IMR-90 (cell line): ENCODE results near the gene ACBD7. TPM values are rescaled to one million over a fixed set of nuclear protein-coding genes. Genes with fewer than 3 reads are reported as not detected.

Experiments
- ATAC-seq: fragments of 200-7000 bp; cut with Tn5 transposase; 2 replicates; pipeline ENCODE4 v1.9.1; 2020; ENCODE audit warnings: low read depth, mild to moderate bottlenecking, moderate library complexity
- BruUV-seq: library from RNA; stranded (reverse); fragments of 400-500 nt; replicated peaks from 2 replicates; lab custom pipeline; 2021; lab: Mats Ljungman, UMichigan
- CTCF ChIA-PET: fragments of 300-600 bp; formaldehyde crosslinking; extraction: SDS; loops from one replicate; lab custom pipeline; 2021; ENCODE audit warnings: antibody characterized with exemption; lab: Yijun Ruan, JAX
- POLR2A ChIA-PET: fragments of 300-600 bp; sonication (Branson Sonifier 250); formaldehyde crosslinking; loops from one replicate; lab custom pipeline; 2022; ENCODE audit warnings: antibody characterized with exemption; ENCODE audit not compliant: unreplicated experiment; lab: Charles Lee
- DNase-seq: peaks from one replicate; pipeline ENCODE4 v3.0.0; 2013
- H2AFZ ChIP-seq: replicated peaks from 2 replicates; pipeline ENCODE3; 2013; ENCODE audit warnings: low read length, mild to moderate bottlenecking; ENCODE audit not compliant: poor library complexity
- H2AK5ac ChIP-seq: 2 replicates; pipeline ENCODE4 v1.6.1; 2013; ENCODE audit warnings: low read depth, low read length, inconsistent platforms
- H2AK9ac ChIP-seq: replicated peaks from 2 replicates; pipeline ENCODE3; 2013; ENCODE audit warnings: mild to moderate bottlenecking, low read depth, low read length, moderate library complexity; ENCODE audit not compliant: poor library complexity
- H2BK120ac ChIP-seq: 2 replicates; pipeline ENCODE4 v1.6.1; 2013; ENCODE audit warnings: low read depth, low read length, inconsistent platforms
- H2BK15ac ChIP-seq: 3 replicates; pipeline ENCODE4 v1.6.1; 2013; ENCODE audit warnings: low read depth, low read length, inconsistent platforms
- H2BK20ac ChIP-seq: 2 replicates; pipeline ENCODE4 v1.6.1; 2013; ENCODE audit warnings: low read depth, mild to moderate bottlenecking, inconsistent platforms, low read length, moderate library complexity
- H2BK5ac ChIP-seq: 2 replicates; pipeline ENCODE4 v1.6.1; 2013; ENCODE audit warnings: mild to moderate bottlenecking, low read depth, low read length, inconsistent platforms; ENCODE audit not compliant: poor library complexity, severe bottlenecking
- H3K14ac ChIP-seq: replicated peaks from 2 replicates; pipeline ENCODE4 v1.6.1; 2013; ENCODE audit warnings: low read depth, low read length, inconsistent platforms
- H3K18ac ChIP-seq: 2 replicates; pipeline ENCODE4 v1.6.1; 2013; ENCODE audit warnings: low read depth, low read length, control low read depth
- H3K23ac ChIP-seq: 2 replicates; pipeline ENCODE4 v1.6.1; 2013; ENCODE audit warnings: low read depth, low read length, inconsistent platforms
- H3K27ac ChIP-seq: 2 replicates; pipeline ENCODE4 v1.5.1; 2013; ENCODE audit warnings: mild to moderate bottlenecking, control low read depth, low read length; ENCODE audit not compliant: insufficient read depth
- H3K27me3 ChIP-seq: 2 replicates; pipeline ENCODE4 v1.6.1; 2013; ENCODE audit warnings: low read length; ENCODE audit not compliant: control insufficient read depth, insufficient read depth
- H3K36me3 ChIP-seq: 2 replicates; pipeline ENCODE4 v1.6.1; 2013; ENCODE audit warnings: low read length, mixed read lengths; ENCODE audit not compliant: control insufficient read depth, insufficient read depth
- H3K4ac ChIP-seq: 2 replicates; pipeline ENCODE4 v1.6.1; 2013; ENCODE audit warnings: low read depth, low read length, inconsistent platforms
- H3K4me1 ChIP-seq: 2 replicates; pipeline ENCODE4 v1.6.1; 2013; ENCODE audit warnings: low read length, mixed read lengths; ENCODE audit not compliant: control insufficient read depth, insufficient read depth
- H3K4me2 ChIP-seq: 2 replicates; pipeline ENCODE4 v1.6.1; 2013; ENCODE audit warnings: low read depth, mild to moderate bottlenecking, control low read depth, low read length, moderate library complexity
- H3K4me3 ChIP-seq: 2 replicates; pipeline ENCODE4 v1.5.1; 2013; ENCODE audit warnings: low read depth, mild to moderate bottlenecking, control low read depth, low read length, moderate library complexity; ENCODE audit not compliant: insufficient read depth
- H3K56ac ChIP-seq: 2 replicates; pipeline ENCODE4 v1.6.1; 2013; ENCODE audit warnings: low read length, inconsistent platforms; ENCODE audit not compliant: insufficient read depth; ENCODE audit errors: extremely low read depth
- H3K79me1 ChIP-seq, 2 experiments: 2 replicates each; pipeline ENCODE4 v1.6.1; 2013; ENCODE audit warnings: low read length in 2 of 2, inconsistent platforms in 1 of 2, low read depth in 1 of 2
- H3K9ac ChIP-seq: 2 replicates; pipeline ENCODE4 v1.6.1; 2013; ENCODE audit warnings: low read depth, low read length, control low read depth
- H3K9me1 ChIP-seq: 2 replicates; pipeline ENCODE4 v1.6.1; 2013; ENCODE audit warnings: low read length, inconsistent platforms; ENCODE audit not compliant: insufficient read depth
- H3K9me3 ChIP-seq: 2 replicates; pipeline ENCODE4 v1.6.1; 2013; ENCODE audit warnings: low read length; ENCODE audit not compliant: control insufficient read depth, insufficient read depth
- H4K20me1 ChIP-seq: 2 replicates; pipeline ENCODE4 v1.6.1; 2013; ENCODE audit warnings: low read length, inconsistent platforms; ENCODE audit not compliant: insufficient read depth
- H4K5ac ChIP-seq: 2 replicates; pipeline ENCODE4 v1.6.1; 2013; ENCODE audit warnings: mild to moderate bottlenecking, low read depth, low read length, control low read depth
- H4K8ac ChIP-seq, 2 experiments: 2 replicates each; pipeline ENCODE4 v1.6.1; 2013; ENCODE audit warnings: low read depth in 2 of 2, low read length in 2 of 2, control low read depth in 1 of 2, inconsistent platforms in 1 of 2
- H4K91ac ChIP-seq: 2 replicates; pipeline ENCODE4 v1.6.1; 2013; ENCODE audit warnings: low read depth, low read length, inconsistent platforms; ENCODE audit not compliant: insufficient read depth
- BHLHE40 ChIP-seq: fragments of 150-350 bp; IDR thresholded peaks from 2 replicates; pipeline ENCODE4 v1.6.1; 2016; ENCODE audit warnings: mild to moderate bottlenecking, low read depth, low read length
- CEBPB ChIP-seq: IDR thresholded peaks from 2 replicates; pipeline ENCODE4 v1.6.1; 2012; ENCODE audit warnings: low read depth, low read length, improper control_type of control experiment
- CHD1 ChIP-seq: IDR thresholded peaks from 2 replicates; pipeline ENCODE4 v1.6.1; 2012; ENCODE audit warnings: low read depth, low read length, improper control_type of control experiment
- CTCF ChIP-seq: conservative IDR thresholded peaks from 2 replicates; pipeline ENCODE4 v1.5.1; 2012; ENCODE audit warnings: mild to moderate bottlenecking, low read depth, low read length, improper control_type of control experiment
- ELK1 ChIP-seq: fragments of 150-350 bp; IDR thresholded peaks from 2 replicates; pipeline ENCODE4 v1.6.1; 2016; ENCODE audit warnings: low read depth, mild to moderate bottlenecking, low read length, moderate library complexity, borderline replicate concordance
- FOS ChIP-seq: fragments of 150-350 bp; IDR thresholded peaks from 2 replicates; pipeline ENCODE4 v1.6.1; 2016; ENCODE audit warnings: low read depth, low read length
- MAFK ChIP-seq: IDR thresholded peaks from 2 replicates; pipeline ENCODE4 v1.6.1; 2012; ENCODE audit warnings: low read depth, low read length, improper control_type of control experiment
- MAZ ChIP-seq: IDR thresholded peaks from 2 replicates; pipeline ENCODE4 v1.6.1; 2012; ENCODE audit warnings: low read depth, mild to moderate bottlenecking, low read length, improper control_type of control experiment, moderate library complexity, borderline replicate concordance
- MXI1 ChIP-seq: IDR thresholded peaks from 2 replicates; pipeline ENCODE4 v1.6.1; 2012; ENCODE audit warnings: low read depth, mild to moderate bottlenecking, low read length, moderate library complexity, borderline replicate concordance
- NFE2L2 ChIP-seq: fragments of 150-350 bp; IDR thresholded peaks from 2 replicates; pipeline ENCODE4 v1.6.1; 2016; ENCODE audit warnings: low read depth, mild to moderate bottlenecking, low read length
- POLR2A ChIP-seq: IDR thresholded peaks from 2 replicates; pipeline ENCODE4 v1.6.1; 2012; ENCODE audit warnings: mild to moderate bottlenecking, low read depth, low read length
- RAD21 ChIP-seq: IDR thresholded peaks from 2 replicates; pipeline ENCODE4 v1.6.1; 2012; ENCODE audit warnings: low read length, improper control_type of control experiment
- RCOR1 ChIP-seq: IDR thresholded peaks from 2 replicates; pipeline ENCODE4 v1.6.1; 2012; ENCODE audit warnings: mild to moderate bottlenecking, low read length, improper control_type of control experiment; ENCODE audit not compliant: insufficient replicate concordance
- RFX5 ChIP-seq: IDR thresholded peaks from 2 replicates; pipeline ENCODE4 v1.8.0; 2012; ENCODE audit warnings: low read depth, mild to moderate bottlenecking, low read length, moderate library complexity
- SMC3 ChIP-seq: fragments of 150-350 bp; IDR thresholded peaks from 2 replicates; pipeline ENCODE4 v1.6.1; 2016; ENCODE audit warnings: low read depth, mild to moderate bottlenecking, antibody characterized with exemption, low read length, moderate library complexity
- USF2 ChIP-seq: fragments of 150-350 bp; IDR thresholded peaks from 2 replicates; pipeline ENCODE4 v1.6.1; 2017; ENCODE audit warnings: mild to moderate bottlenecking, antibody characterized with exemption, low read length, low read depth
- WGBS, 2 experiments: methylation state at CpG; one replicate each; pipeline versions ENCODE4 v1.1.5 to v1.1.7; 2013; ENCODE audit warnings: missing lambda C conversion rate in 2 of 2; ENCODE audit not compliant: insufficient read length in 1 of 2; ENCODE audit errors: extremely low coverage in 2 of 2; 5-methylcytosine and 5-hydroxymethylcytosine counted together
- dilution Hi-C: fragments of 300-500 bp; cut with HindIII; formaldehyde crosslinking; loops from one replicate; pipeline ENCODE4 v1.14.3; 2018; ENCODE audit warnings: low sequenced_read_pairs; ENCODE audit not compliant: unreplicated experiment
- in situ Hi-C: fragments of 300-500 bp; cut with MboI; formaldehyde crosslinking; loops from 3 replicates; pipeline ENCODE4 v1.14.3; 2019; ENCODE audit warnings: low sequenced_read_pairs, inconsistent platforms, mixed read lengths
- intact Hi-C: fragments of 100-400 bp; cut with micrococcal nuclease; formaldehyde crosslinking; loops from 2 replicates; pipeline ENCODE4 v1.10.0; 2022
- polyA plus RNA-seq, 3 experiments: library from polyadenylated mRNA; depleted of rRNA; stranded (reverse); fragments of >200 nt; gene quantifications; 2 replicates each; pipeline ENCODE4 v1.2.3, GENCODE V29; 2012; ENCODE audit warnings: low replicate concordance in 1 of 3
- total RNA-seq: library from RNA; depleted of rRNA; stranded (reverse); fragments of >200 nt; gene quantifications from 2 replicates; pipeline ENCODE4 v1.2.3, GENCODE V29; 2012

ACBD7 gene
- total and polyA plus RNA-seq, 2 of the 4 experiments (the other 2 are of a cell fraction), result 0.29 to 0.54 TPM

- Histone ChIP-seq H2BK20ac (no peak overlapping the region), H3K9me3 (no peaks in the 10 kb centered on the region), H3K27me3 (no peaks in the 10 kb centered on the region), H3K36me3 (no peaks in the 10 kb centered on the region), H3K9me1 (peaks cover 4% of the 10 kb centered on the region; the same call in 1 of the 2 replicates), H2BK15ac (no peak overlapping the region), H3K79me1 (peaks cover 4 to 5% of the 10 kb centered on the region in 2 experiments), H3K4me3 (no peak overlapping the region), H3K4me2 (no peak overlapping the region), H4K5ac (no peak overlapping the region), H3K27ac (no peak overlapping the region), H3K9ac (no peak overlapping the region), H2AK5ac (no peak overlapping the region), H2BK120ac (no peak overlapping the region), H3K4ac (no peak overlapping the region), H4K8ac (no peak overlapping the region), H3K23ac (no peak overlapping the region), H2AFZ (no peak overlapping the region), H4K91ac (no peak overlapping the region), H2BK5ac (no peak overlapping the region), H3K4me1 (no peaks in the 10 kb centered on the region), H3K18ac (no peak overlapping the region), H3K14ac (no peak overlapping the region), H2AK9ac (peak overlapping the region; percentile 28), H3K56ac (no peak overlapping the region), H4K20me1 (no peaks in the 10 kb centered on the region)
- intact Hi-C loops (no loop called here), in situ Hi-C loops (loop anchor here (25.0 kb wide), 1 partner anchor 581 kb away; no protein-coding TSS in a partner anchor), dilution Hi-C loops (no loop called here)
- TF ChIP-seq CTCF (no peak), FOS (no peak), POLR2A (no peak), MAFK (no peak), ELK1 (no peak), CEBPB (no peak), CHD1 (no peak), SMC3 (no peak), NFE2L2 (no peak), RAD21 (no peak), BHLHE40 (no peak), MAZ (no peak), MXI1 (no peak), USF2 (no peak), RFX5 (no peak), RCOR1 (no peak)
- DNase-seq (no peak), ATAC-seq (no peak)
- CTCF ChIA-PET, result no interaction called here
- POLR2A ChIA-PET, result no interaction called here
- BruUV-seq, result no TSS peak
- WGBS, 2 experiments, result no CpG with 5 or more reads among the region's 16 CpGs
Observed at GRCh38 chr10:15092855-15093408, 4.4 kb upstream of the ACBD7 start.
